HG03196 (cell line): ENCODE results near the gene KMO.

Experiments used
- ATAC-seq: cut with Tn5 transposase; IDR thresholded peaks from one replicate; pipeline ENCODE4 v1.9.1; 2021; ENCODE audit not compliant: unreplicated experiment

Gene KMO

GRCh38 chr1:241644259-241644658 lies 112.1 kb downstream of the KMO start:
- ATAC-seq, result no peak

- ATAC-seq, result no peak
These were observed 113.0 kb downstream of the KMO start for GRCh38 chr1:241645199-241645598.
